ENCODE data around the gene PTPRC.
A peak's percentile ranks its signal among the peaks of the same experiment; 100 is the strongest.

PTPRC gene

GRCh38 chr1:198677871-198678270 is 39.0 kb downstream of the PTPRC start:
- DNase-seq (ENCODE audit: low spot score), result no peak

GRCh38 chr1:198678301-198678836 is 39.5 kb downstream of the PTPRC start:
- no peak for DNase-seq (ENCODE audit: low spot score)

GRCh38 chr1:198678901-198679329 is 40.1 kb downstream of the PTPRC start:
- no peak for DNase-seq (ENCODE audit: low spot score)

- DNase-seq (ENCODE audit: low spot score), result no peak
Observed at GRCh38 chr1:198679535-198680173, 40.8 kb downstream of the PTPRC start.

GRCh38 chr1:198680174-198680875 is 41.5 kb downstream of the PTPRC start:
- DNase-seq (ENCODE audit: low spot score), result no peak

- DNase-seq (ENCODE audit: low spot score), result no peak
Observed at GRCh38 chr1:198681252-198681651, 42.4 kb downstream of the PTPRC start.

- DNase-seq (ENCODE audit: low spot score), result peak; percentile 58
Observed at GRCh38 chr1:198681831-198682759, 43.3 kb downstream of the PTPRC start.

- no peak for DNase-seq (ENCODE audit: low spot score)
Observed at GRCh38 chr1:198682850-198683249, 44.0 kb downstream of the PTPRC start.

- no peak for DNase-seq (ENCODE audit: low spot score)
Observed at GRCh38 chr1:198683449-198683848, 44.6 kb downstream of the PTPRC start.

GRCh38 chr1:198686069-198686728 is 47.4 kb downstream of the PTPRC start:
- DNase-seq (ENCODE audit: low spot score), result no peak

- no peak for DNase-seq (ENCODE audit: low spot score)
Observed at GRCh38 chr1:198687429-198687828, 48.6 kb downstream of the PTPRC start.

GRCh38 chr1:198691063-198691462 is 52.2 kb downstream of the PTPRC start:
- DNase-seq (ENCODE audit: low spot score), result no peak

- no peak for DNase-seq (ENCODE audit: low spot score)
Observed at GRCh38 chr1:198693321-198693720, 54.5 kb downstream of the PTPRC start.

GRCh38 chr1:198694542-198694941 is 55.7 kb downstream of the PTPRC start:
- DNase-seq (ENCODE audit: low spot score), result no peak

GRCh38 chr1:198696211-198696610 is 57.4 kb downstream of the PTPRC start:
- DNase-seq (ENCODE audit: low spot score), result no peak

GRCh38 chr1:198699167-198700015 is 60.6 kb downstream of the PTPRC start:
- DNase-seq (ENCODE audit: low spot score), result peak; percentile 29

GRCh38 chr1:198700016-198700392 is 61.2 kb downstream of the PTPRC start:
- no peak for DNase-seq (ENCODE audit: low spot score)

- DNase-seq (ENCODE audit: low spot score), result no peak
Observed at GRCh38 chr1:198700396-198700795, 61.6 kb downstream of the PTPRC start.

- DNase-seq (ENCODE audit: low spot score), result no peak
Observed at GRCh38 chr1:198701250-198701649, 62.4 kb downstream of the PTPRC start.

- no peak for DNase-seq (ENCODE audit: low spot score)
Observed at GRCh38 chr1:198701766-198702539, 63.1 kb downstream of the PTPRC start.
